Transverse colon (tissue), 4 donors: Measurements from ENCODE around the gene TIMM22.

Experiments
- POLR2AphosphoS5 ChIP-seq, 3 donors: sonication (generic); formaldehyde crosslinking; IDR thresholded peaks; one replicate each; pipeline ENCODE4 v1.6.1; 2016; ENCODE audit warnings: antibody characterized with exemption in 3 of 3
- TF ChIP-seq, protein P1 (sequence below), 5 experiments: fragments of 200-600 bp in 3 of 5; fragments of 450-650 bp in 2 of 5; sonication (generic) in 3 of 5; IDR thresholded peaks; 1 replicate in 2 of 5; 2 replicates in 3 of 5; pipeline ENCODE4 v1.5.1; 2016 to 2017; ENCODE audit warnings: antibody characterized with exemption in 5 of 5, inconsistent platforms in 3 of 5, mild to moderate bottlenecking in 2 of 5, moderate library complexity in 1 of 5

DNA sequence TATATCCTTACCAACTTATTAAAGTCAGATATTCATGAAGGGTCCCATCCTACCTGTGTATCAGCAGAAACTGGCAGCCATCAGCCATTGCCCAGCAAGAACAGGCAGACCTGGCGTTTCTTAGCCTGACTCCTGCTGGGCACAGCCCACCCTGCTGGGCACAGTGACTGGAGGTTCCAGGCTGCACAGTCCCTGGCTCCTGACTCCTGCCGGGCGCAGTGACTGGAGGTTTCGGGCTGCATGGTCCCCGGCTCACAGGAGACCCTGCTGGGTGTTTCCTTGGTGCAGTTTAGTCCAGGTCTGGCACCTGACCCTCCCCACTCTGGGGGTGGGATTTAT, 6.7 kb downstream of the TIMM22 start:
- TF ChIP-seq, protein P1, sequence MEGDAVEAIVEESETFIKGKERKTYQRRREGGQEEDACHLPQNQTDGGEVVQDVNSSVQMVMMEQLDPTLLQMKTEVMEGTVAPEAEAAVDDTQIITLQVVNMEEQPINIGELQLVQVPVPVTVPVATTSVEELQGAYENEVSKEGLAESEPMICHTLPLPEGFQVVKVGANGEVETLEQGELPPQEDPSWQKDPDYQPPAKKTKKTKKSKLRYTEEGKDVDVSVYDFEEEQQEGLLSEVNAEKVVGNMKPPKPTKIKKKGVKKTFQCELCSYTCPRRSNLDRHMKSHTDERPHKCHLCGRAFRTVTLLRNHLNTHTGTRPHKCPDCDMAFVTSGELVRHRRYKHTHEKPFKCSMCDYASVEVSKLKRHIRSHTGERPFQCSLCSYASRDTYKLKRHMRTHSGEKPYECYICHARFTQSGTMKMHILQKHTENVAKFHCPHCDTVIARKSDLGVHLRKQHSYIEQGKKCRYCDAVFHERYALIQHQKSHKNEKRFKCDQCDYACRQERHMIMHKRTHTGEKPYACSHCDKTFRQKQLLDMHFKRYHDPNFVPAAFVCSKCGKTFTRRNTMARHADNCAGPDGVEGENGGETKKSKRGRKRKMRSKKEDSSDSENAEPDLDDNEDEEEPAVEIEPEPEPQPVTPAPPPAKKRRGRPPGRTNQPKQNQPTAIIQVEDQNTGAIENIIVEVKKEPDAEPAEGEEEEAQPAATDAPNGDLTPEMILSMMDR (IDR thresholded peaks at IDR 0.05): no peak
- no peak for TF ChIP-seq POLR2AphosphoS5 (IDR thresholded peaks at IDR 0.05)
